Esophagus (tissue), 2 donors: ENCODE results near the gene LILRB2. TPM values are rescaled to one million over a fixed set of nuclear protein-coding genes. Genes with fewer than 3 reads are reported as not detected.
"Not testable (repeated sequence)": the region's sequence is repeated elsewhere in the genome, so short reads cannot be mapped to it uniquely, and the experiment has no call there.

Experiments
- H3K27ac ChIP-seq, 2 donors: one replicate each; pipeline ENCODE4 v1.5.1; 2013; ENCODE audit warnings: low read depth in 2 of 2, mild to moderate bottlenecking in 2 of 2, inconsistent platforms in 1 of 2, low read length in 1 of 2, moderate library complexity in 1 of 2
- H3K27me3 ChIP-seq, 2 donors: one replicate each; pipeline ENCODE4 v1.6.1; 2013; ENCODE audit warnings: low read length in 2 of 2, control low read depth in 1 of 2, mild to moderate bottlenecking in 1 of 2; ENCODE audit not compliant: insufficient read depth in 2 of 2, control insufficient read depth in 1 of 2
- H3K36me3 ChIP-seq, 2 donors: one replicate each; pipeline ENCODE4 v1.6.1; 2013; ENCODE audit warnings: low read length in 1 of 2; ENCODE audit not compliant: control insufficient read depth in 2 of 2, insufficient read depth in 2 of 2
- H3K4me1 ChIP-seq, 2 donors: one replicate each; pipeline ENCODE4 v1.6.1; 2013; ENCODE audit warnings: low read length in 1 of 2; ENCODE audit not compliant: control insufficient read depth in 2 of 2, insufficient read depth in 2 of 2
- H3K4me3 ChIP-seq, 2 donors: one replicate each; pipeline ENCODE4 v1.5.1; 2013; ENCODE audit warnings: low read length in 2 of 2, mild to moderate bottlenecking in 2 of 2, low read depth in 1 of 2, moderate library complexity in 1 of 2
- H3K9me3 ChIP-seq, 2 donors: one replicate each; pipeline ENCODE4 v1.6.1; 2013; ENCODE audit warnings: mild to moderate bottlenecking in 2 of 2, low read depth in 1 of 2, low read length in 1 of 2, moderate library complexity in 1 of 2; ENCODE audit not compliant: control insufficient read depth in 2 of 2, insufficient read depth in 1 of 2
- WGBS, 2 donors: extraction: QIAGEN DNeasy Blood & Tissue Kit; methylation state at CpG; one replicate each; pipeline ENCODE4 v1.1.7; 2013; 5-methylcytosine and 5-hydroxymethylcytosine counted together
- polyA plus RNA-seq, 2 donors: library from polyadenylated mRNA; stranded (reverse); fragments of 200-250 nt; gene quantifications; one replicate each; pipeline ENCODE4 v1.2.3, GENCODE V29; 2013
- donor health status: healthy with polysubstance abuse.
- donor health status: Bipolar disorder and iron deficiency.

The LILRB2 gene
- polyA plus RNA-seq, 2 donors = 0.39 to 0.67 TPM

DNA sequence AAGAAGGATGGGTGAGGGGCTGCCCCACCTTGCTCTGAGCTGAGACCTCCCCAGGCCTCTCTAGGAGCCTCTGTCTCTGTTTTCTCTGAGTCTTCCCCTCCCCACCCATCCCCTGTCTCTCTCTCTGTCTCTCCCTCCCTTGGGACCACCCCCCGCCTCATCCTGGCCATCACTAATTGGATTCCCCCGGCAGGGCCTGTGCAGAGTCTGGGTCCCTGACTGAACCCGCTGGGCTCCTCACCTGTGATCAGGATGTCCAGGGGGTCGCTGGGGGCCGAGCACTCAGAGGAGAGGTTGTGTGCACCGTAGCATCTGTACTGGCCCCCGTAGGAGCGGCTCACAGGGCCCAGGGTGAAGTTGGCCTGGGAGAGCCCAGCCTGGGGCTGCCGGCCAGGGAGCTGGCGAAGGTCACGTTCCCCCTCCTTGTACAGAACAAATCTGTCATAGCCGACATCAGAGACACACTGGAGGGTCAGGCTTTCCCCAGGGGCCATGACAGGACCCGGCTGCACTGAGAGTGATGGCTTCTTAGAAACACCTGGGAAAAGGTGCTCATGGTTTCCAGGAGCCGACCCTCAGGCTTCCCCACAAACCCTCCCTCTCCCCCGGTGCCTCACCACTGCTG, 2.2 kb downstream of the LILRB2 start:
- 61 to 64% methylated on average over 13 to 15 of the region's 15 CpGs for WGBS, 2 donors

DNA sequence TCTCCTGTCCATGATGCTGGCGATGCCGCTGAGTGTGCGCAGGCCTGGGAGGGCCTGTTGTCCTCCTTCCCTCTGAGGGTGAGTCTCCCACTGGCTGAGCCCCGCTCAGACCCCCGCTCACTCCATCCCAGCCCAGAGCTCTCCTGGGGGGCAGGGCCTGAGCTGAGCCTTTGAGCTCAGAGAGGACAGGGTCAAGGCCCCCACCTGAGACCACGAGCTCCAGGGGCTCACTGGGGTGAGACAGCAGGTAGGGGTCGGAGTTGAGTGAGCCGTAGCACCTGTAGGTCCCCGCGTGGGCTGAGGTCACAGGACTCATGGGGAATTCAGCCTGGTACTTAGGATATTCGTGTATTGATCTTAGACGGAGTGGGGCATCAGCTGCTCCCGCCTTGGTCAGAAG, 2.9 kb downstream of the LILRB2 start:
- not testable (repeated sequence) for H3K4me3 ChIP-seq, H3K4me1 ChIP-seq, H3K27ac ChIP-seq, H3K36me3 ChIP-seq, H3K27me3 ChIP-seq, H3K9me3 ChIP-seq
- WGBS, 2 donors = 77 to 79% methylated on average over 13 of the region's 13 CpGs

More for the DNA sequence above, 2.2 kb downstream of the LILRB2 start:
- H3K4me3 ChIP-seq, H3K9me3 ChIP-seq, H3K4me1 ChIP-seq, H3K27ac ChIP-seq, H3K36me3 ChIP-seq, H3K27me3 ChIP-seq: not testable (repeated sequence)

DNA sequence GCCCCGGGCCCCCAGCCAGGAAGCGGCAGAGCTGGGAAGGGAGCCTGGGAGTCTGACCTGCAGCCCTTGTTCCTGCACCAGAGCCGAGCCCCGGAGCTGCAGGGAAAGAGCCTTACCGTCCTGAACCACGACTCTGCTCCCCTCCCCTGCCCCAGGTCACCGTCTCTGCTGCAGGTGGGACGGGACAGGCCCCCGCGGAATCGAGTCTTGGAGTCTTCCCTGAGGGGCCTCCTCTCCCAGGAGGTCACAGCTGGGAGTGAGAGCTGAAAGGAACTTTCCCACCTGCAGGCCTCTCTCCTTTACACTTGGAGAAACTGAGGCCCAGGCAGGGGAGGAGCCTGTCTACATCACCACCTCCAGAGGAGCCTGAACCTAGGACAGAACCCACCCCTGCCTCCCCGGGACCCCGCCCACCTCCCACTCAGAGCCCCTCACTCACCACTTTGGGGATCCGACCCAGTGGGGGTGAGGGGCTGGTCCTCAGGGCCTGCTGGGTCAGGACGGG, 3.7 kb downstream of the LILRB2 start:
- H3K4me3 ChIP-seq, H3K27ac ChIP-seq, H3K4me1 ChIP-seq, H3K9me3 ChIP-seq, H3K27me3 ChIP-seq, H3K36me3 ChIP-seq: not testable (repeated sequence)
- WGBS, 2 donors = 63% methylated on average over 14 to 15 of the region's 15 CpGs

DNA sequence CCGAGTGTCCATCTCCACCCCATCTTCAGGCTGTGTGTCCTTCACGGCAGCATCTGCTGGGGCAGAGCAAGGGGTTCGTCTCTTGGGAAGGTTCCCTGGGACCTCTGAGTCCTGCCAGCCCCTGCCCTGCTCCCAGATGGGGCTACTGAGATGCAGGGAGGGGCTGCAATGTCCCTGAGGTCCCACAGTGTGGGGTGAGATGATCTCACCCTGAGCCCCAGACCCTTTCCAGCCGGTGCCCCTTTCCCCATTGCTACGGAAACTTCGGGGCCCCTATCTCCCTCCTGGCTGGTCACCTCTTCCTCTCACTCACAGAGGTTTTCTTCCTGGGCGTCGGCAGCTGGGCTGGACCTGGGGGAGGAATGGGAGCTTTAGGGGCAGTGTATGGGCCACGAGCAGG, 5.0 kb downstream of the LILRB2 start:
- 59 to 62% methylated on average over 9 of the region's 9 CpGs for WGBS, 2 donors
- Histone ChIP-seq H3K9me3 (no peaks in the 10 kb centered on the region), H3K4me3 (no peak overlapping the region), H3K27me3 (no peaks in the 10 kb centered on the region), H3K4me1 (no peaks in the 10 kb centered on the region), H3K36me3 (no peaks in the 10 kb centered on the region), H3K27ac (no peak overlapping the region)

DNA sequence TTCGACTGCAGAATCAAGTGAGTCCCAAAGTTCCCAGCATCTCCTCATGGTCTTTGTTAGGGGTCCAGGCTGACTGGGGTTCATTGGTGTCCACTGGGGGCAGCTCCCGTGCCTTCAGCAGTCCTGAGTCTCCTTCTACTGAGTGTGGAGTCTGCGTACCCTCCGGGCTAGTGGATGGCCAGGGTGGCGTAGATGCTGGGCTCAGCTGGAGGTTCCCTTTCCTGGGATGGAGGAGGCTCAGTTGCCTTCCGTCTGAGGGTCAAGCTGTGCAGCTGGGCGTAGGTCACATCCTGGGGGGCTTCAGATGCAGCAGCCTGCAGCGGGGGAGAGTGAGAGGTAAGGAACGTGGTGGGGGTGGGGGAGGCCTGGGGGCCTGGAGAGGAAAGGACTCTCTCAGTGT, 6.4 kb downstream of the LILRB2 start:
- H3K9me3 ChIP-seq, H3K4me3 ChIP-seq, H3K36me3 ChIP-seq, H3K4me1 ChIP-seq, H3K27me3 ChIP-seq, H3K27ac ChIP-seq: not testable (repeated sequence)
- 58 to 61% methylated on average over 6 to 9 of the region's 9 CpGs for WGBS, 2 donors

DNA sequence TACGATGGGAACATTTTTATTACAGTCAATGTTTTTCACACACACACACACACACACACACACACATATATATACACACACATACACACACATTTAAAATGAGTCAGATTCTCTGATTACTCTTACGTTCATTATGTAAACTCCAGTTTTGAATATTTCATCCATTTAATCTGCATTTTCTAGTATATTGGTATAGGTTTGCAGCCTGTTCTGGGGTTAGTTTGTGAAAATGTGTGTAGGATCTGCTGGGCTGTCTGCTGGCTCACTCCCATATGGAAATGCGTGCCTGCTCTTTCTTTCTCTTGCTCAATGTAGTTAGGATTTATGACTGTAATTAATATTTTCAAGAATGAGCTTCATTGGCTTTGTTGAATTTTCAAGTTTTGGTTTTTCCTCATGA, 7.1 kb downstream of the LILRB2 start:
- no peak overlapping the region for H3K4me3 ChIP-seq
- H3K9me3 ChIP-seq = no peaks in the 10 kb centered on the region
- H3K36me3 ChIP-seq = no peaks in the 10 kb centered on the region
- WGBS, 2 donors = 52 to 53% methylated on average over 3 of the region's 3 CpGs
- H3K27ac ChIP-seq = no peak overlapping the region
- no peaks in the 10 kb centered on the region for H3K4me1 ChIP-seq
- H3K27me3 ChIP-seq = no peaks in the 10 kb centered on the region

DNA sequence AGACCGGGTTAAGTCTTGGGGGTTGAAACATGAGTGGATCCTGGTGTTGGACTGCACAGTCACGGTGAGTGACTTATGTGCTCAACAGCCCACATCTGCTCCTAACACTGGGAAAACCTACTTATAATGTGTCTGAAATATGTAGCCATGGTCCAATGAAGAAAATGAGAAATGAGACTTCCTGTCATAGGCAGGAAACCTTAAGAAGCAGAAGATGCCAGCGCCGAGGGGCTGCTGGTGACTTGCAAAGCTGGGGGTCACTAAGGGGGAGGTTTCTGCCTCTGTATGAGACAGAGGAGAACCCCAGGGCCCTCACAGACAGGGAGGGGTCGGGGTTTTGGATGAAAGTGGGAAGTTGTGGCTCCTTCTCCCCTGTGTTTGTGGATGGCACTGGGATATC, 8.7 kb downstream of the LILRB2 start:
- H3K27me3 ChIP-seq, H3K36me3 ChIP-seq, H3K4me3 ChIP-seq, H3K27ac ChIP-seq, H3K4me1 ChIP-seq, H3K9me3 ChIP-seq: not testable (repeated sequence)
- 52 to 59% methylated on average over 5 of the region's 5 CpGs for WGBS, 2 donors

DNA sequence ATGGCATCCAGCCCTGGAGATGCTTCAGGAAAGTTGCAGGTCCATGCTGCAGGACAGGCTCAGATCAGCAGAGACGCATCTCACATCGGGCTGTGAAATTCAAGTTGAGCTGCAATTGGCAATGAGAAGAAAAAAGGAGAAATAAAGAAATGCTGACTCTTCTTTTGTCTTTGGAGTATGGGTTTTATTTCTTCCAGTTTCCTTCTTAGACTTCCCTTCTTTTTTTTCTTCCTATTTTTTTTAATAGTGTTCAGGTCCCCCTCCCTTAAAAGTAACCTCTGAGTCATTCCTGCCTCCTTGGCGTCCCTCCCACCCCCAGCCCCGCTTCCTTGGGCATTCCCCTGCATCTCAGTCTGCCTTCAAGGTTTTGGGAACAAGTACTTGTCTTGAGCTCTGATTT, 9.3 kb downstream of the LILRB2 start:
- H3K36me3 ChIP-seq, H3K9me3 ChIP-seq, H3K4me3 ChIP-seq, H3K27me3 ChIP-seq, H3K27ac ChIP-seq, H3K4me1 ChIP-seq: not testable (repeated sequence)
- 52 to 62% methylated on average over 3 to 4 of the region's 4 CpGs for WGBS, 2 donors

DNA sequence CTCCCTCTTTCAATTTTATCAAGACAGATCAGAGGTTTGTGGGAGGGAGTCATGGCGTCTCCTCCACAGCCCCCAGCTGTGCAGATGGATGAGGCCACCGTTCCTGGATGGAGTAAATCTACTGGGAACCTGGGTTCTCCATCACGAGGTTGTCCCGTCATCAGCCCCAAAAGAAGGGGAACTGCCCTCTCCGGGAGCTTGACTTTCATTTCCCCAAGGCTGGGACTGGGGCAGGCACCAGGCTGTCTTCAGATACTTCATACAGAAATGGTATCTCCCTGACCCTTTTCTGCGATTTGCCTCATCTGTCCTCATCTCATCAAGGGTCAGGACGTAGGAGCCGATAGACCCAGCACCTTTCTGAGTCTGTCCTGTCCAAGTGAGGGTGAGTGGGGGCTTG, 9.8 kb downstream of the LILRB2 start:
- WGBS, 2 donors = 73 to 82% methylated on average over 8 of the region's 8 CpGs

DNA sequence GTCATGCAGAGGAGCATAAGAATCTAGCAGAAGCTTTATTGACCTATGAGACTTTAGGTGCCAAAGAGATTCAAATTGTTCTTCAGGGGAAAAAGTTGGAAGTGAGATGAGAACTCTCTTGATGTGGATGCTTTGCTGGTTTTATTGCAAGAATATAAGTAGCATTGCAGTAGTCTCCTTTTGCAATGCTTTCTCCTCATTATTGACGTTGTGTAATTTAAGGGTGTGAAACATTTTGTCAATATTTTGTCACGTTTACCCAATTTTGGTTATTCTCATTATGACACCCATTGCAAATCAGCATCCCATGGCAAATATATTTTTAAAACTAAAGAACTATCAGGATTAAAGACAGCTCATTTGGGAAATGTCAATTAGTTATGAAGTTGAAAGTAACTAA, 12.0 kb downstream of the LILRB2 start:
- Histone ChIP-seq H3K36me3 (no peaks in the 10 kb centered on the region), H3K27me3 (no peaks in the 10 kb centered on the region), H3K9me3 (no peaks in the 10 kb centered on the region), H3K4me1 (no peaks in the 10 kb centered on the region), H3K27ac (no peak overlapping the region), H3K4me3 (no peak overlapping the region)
- WGBS, 2 donors = 60 to 68% methylated on average over 2 of the region's 2 CpGs

More for the DNA sequence above, 9.8 kb downstream of the LILRB2 start:
- Histone ChIP-seq H3K9me3 (no peaks in the 10 kb centered on the region), H3K27me3 (no peaks in the 10 kb centered on the region), H3K4me1 (no peaks in the 10 kb centered on the region), H3K27ac (no peak overlapping the region), H3K36me3 (no peaks in the 10 kb centered on the region), H3K4me3 (no peak overlapping the region)
